Aorta (tissue), 5 donors: ENCODE results near the gene EXOC4. TPM values are rescaled to one million over a fixed set of nuclear protein-coding genes. Genes with fewer than 3 reads are reported as not detected.

Source experiments
- ATAC-seq: fragments of 200-7000 bp; cut with Tn5 transposase; one replicate; pipeline ENCODE4 v1.9.1; 2022; ENCODE audit warnings: moderate library complexity; ENCODE audit not compliant: low FRiP score
- DNase-seq, 2 donors: peaks; one replicate each; pipeline ENCODE4 v3.0.0-alpha.2; 2020
- H3K27ac ChIP-seq, 2 donors: one replicate each; pipeline ENCODE4 v1.5.1; 2013; ENCODE audit warnings: low read length in 2 of 2, mild to moderate bottlenecking in 2 of 2, moderate library complexity in 2 of 2, control low read depth in 1 of 2, inconsistent platforms in 1 of 2, low read depth in 1 of 2
- H3K27me3 ChIP-seq, 2 donors: one replicate each; pipeline ENCODE4 v1.6.1; 2013; ENCODE audit warnings: control low read depth in 1 of 2, low read length in 1 of 2, mild to moderate bottlenecking in 1 of 2, moderate library complexity in 1 of 2; ENCODE audit not compliant: insufficient read depth in 2 of 2, control insufficient read depth in 1 of 2
- H3K36me3 ChIP-seq, 2 donors: one replicate each; pipeline ENCODE4 v1.6.1; 2013; ENCODE audit warnings: control low read depth in 1 of 2, low read length in 1 of 2, mild to moderate bottlenecking in 1 of 2; ENCODE audit not compliant: insufficient read depth in 2 of 2, control insufficient read depth in 1 of 2
- H3K4me1 ChIP-seq, 2 donors: one replicate each; pipeline ENCODE4 v1.6.1; 2013; ENCODE audit warnings: low read length in 2 of 2, control low read depth in 1 of 2, mild to moderate bottlenecking in 1 of 2, moderate library complexity in 1 of 2; ENCODE audit not compliant: insufficient read depth in 2 of 2, control insufficient read depth in 1 of 2
- H3K4me3 ChIP-seq, 2 donors: one replicate each; pipeline ENCODE4 v1.5.1; 2013; ENCODE audit warnings: low read length in 2 of 2, control low read depth in 1 of 2, mild to moderate bottlenecking in 1 of 2
- H3K9me3 ChIP-seq: one replicate; pipeline ENCODE4 v1.6.1; 2013; ENCODE audit warnings: mild to moderate bottlenecking, low read length; ENCODE audit not compliant: control insufficient read depth
- WGBS, 2 donors: extraction: QIAGEN DNeasy Blood & Tissue Kit; methylation state at CpG; one replicate each; pipeline ENCODE4 v1.1.7; 2013; 5-methylcytosine and 5-hydroxymethylcytosine counted together
- intact Hi-C, 2 donors: fragments of 100-400 bp; cut with DNase I; formaldehyde crosslinking; loops; one replicate each; pipeline versions ENCODE4 v1.14.2 to v1.15.0; 2022
- polyA plus RNA-seq, 2 donors: library from polyadenylated mRNA; stranded (reverse); fragments of 200-250 nt; gene quantifications; one replicate each; pipeline ENCODE4 v1.2.3, GENCODE V29; 2013
- total RNA-seq, 2 donors: library from RNA; stranded (reverse); fragmentation: NEBNext Ultra II Directional; extraction: Animal tissue kit (Norgen Biotek cat#: 25700); gene quantifications; one replicate each; pipeline ENCODE4 v1.2.1, GENCODE V29; 2021
- donor health status: healthy with polysubstance abuse.
- donor health status: Bipolar disorder and iron deficiency.
- donor health status: DM: no; HTN: no; CAD: no.
- donor health status: DM: no; HTN: no; CAD: no.
- donor health status: DM: yes; HTN: yes; CAD: no.

Gene EXOC4
- total and polyA plus RNA-seq, 4 donors = 19.9 to 109 (median 45.9) TPM

GRCh38 chr7:134083766-134084487, 831.0 kb downstream of the EXOC4 start:
- DNase-seq = no peak
- H3K4me1 ChIP-seq = no peaks in the 10 kb centered on the region
- no peaks in the 10 kb centered on the region for H3K36me3 ChIP-seq
- H3K27me3 ChIP-seq = no peaks in the 10 kb centered on the region
- 80 to 87% methylated on average over 3 of the region's 3 CpGs for WGBS, 2 donors
- ATAC-seq = peak; percentile 46
- peaks cover under 1% of the 10 kb centered on the region for H3K9me3 ChIP-seq
- no peak overlapping the region for H3K27ac ChIP-seq
- no peak overlapping the region for H3K4me3 ChIP-seq
- intact Hi-C loops = no loop called here

- Histone ChIP-seq H3K4me3 (no peak overlapping the region), H3K36me3 (no peaks in the 10 kb centered on the region), H3K4me1 (no peaks in the 10 kb centered on the region), H3K27ac (no peak overlapping the region), H3K9me3 (no peaks in the 10 kb centered on the region), H3K27me3 (no peaks in the 10 kb centered on the region)
- no peak for ATAC-seq
- WGBS, 2 donors = 84 to 85% methylated on average over 3 of the region's 3 CpGs
- intact Hi-C loops = no loop called here
- DNase-seq = no peak
Observed at GRCh38 chr7:134084488-134085144, 831.7 kb downstream of the EXOC4 start.

GRCh38 chr7:134085311-134085710, 832.4 kb downstream of the EXOC4 start:
- no peaks in the 10 kb centered on the region for H3K9me3 ChIP-seq
- no peaks in the 10 kb centered on the region for H3K27me3 ChIP-seq
- no peaks in the 10 kb centered on the region for H3K36me3 ChIP-seq
- H3K4me1 ChIP-seq = no peaks in the 10 kb centered on the region
- no peak for DNase-seq
- no peak overlapping the region for H3K27ac ChIP-seq
- H3K4me3 ChIP-seq = no peak overlapping the region
- ATAC-seq = no peak
- intact Hi-C loops = no loop called here

GRCh38 chr7:134086998-134087735, 834.3 kb downstream of the EXOC4 start:
- intact Hi-C loops = no loop called here
- DNase-seq (no peak), ATAC-seq (no peak)
- H3K36me3 ChIP-seq = no peaks in the 10 kb centered on the region
- no peaks in the 10 kb centered on the region for H3K4me1 ChIP-seq
- no peaks in the 10 kb centered on the region for H3K9me3 ChIP-seq
- H3K27me3 ChIP-seq = no peaks in the 10 kb centered on the region
- no peak overlapping the region for H3K27ac ChIP-seq
- WGBS, 2 donors = 80 to 83% methylated on average over 2 of the region's 2 CpGs
- H3K4me3 ChIP-seq = no peak overlapping the region

GRCh38 chr7:134088199-134088598, 835.3 kb downstream of the EXOC4 start:
- H3K9me3 ChIP-seq = no peaks in the 10 kb centered on the region
- no peak overlapping the region for H3K27ac ChIP-seq
- intact Hi-C loops = no loop called here
- DNase-seq = no peak
- no peaks in the 10 kb centered on the region for H3K27me3 ChIP-seq
- H3K36me3 ChIP-seq = no peaks in the 10 kb centered on the region
- no peak overlapping the region for H3K4me3 ChIP-seq
- ATAC-seq = no peak
- H3K4me1 ChIP-seq = no peaks in the 10 kb centered on the region

- H3K36me3 ChIP-seq = no peaks in the 10 kb centered on the region
- H3K9me3 ChIP-seq = no peaks in the 10 kb centered on the region
- intact Hi-C loops = no loop called here
- DNase-seq (no peak), ATAC-seq (no peak)
- no peak overlapping the region for H3K4me3 ChIP-seq
- 75 to 79% methylated on average over 4 of the region's 4 CpGs for WGBS, 2 donors
- no peaks in the 10 kb centered on the region for H3K27me3 ChIP-seq
- no peaks in the 10 kb centered on the region for H3K4me1 ChIP-seq
- H3K27ac ChIP-seq = no peak overlapping the region
Observed at GRCh38 chr7:134089446-134089845, 836.6 kb downstream of the EXOC4 start.

GRCh38 chr7:134098072-134098471, 845.2 kb downstream of the EXOC4 start:
- ATAC-seq = no peak
- Histone ChIP-seq H3K4me1 (no peaks in the 10 kb centered on the region), H3K4me3 (no peak overlapping the region), H3K36me3 (no peaks in the 10 kb centered on the region), H3K27me3 (no peaks in the 10 kb centered on the region), H3K27ac (no peak overlapping the region), H3K9me3 (peaks cover 1% of the 10 kb centered on the region)
- WGBS, 2 donors = 73 to 82% methylated on average over 4 of the region's 4 CpGs
- no peak for DNase-seq
- intact Hi-C loops = no loop called here

- intact Hi-C loops = no loop called here
- H3K4me3 ChIP-seq = no peak overlapping the region
- 43 to 56% methylated on average over 3 of the region's 3 CpGs for WGBS, 2 donors
- ATAC-seq (no peak), DNase-seq (no peak)
- peaks cover 1% of the 10 kb centered on the region for H3K9me3 ChIP-seq
- no peak overlapping the region for H3K27ac ChIP-seq
- no peaks in the 10 kb centered on the region for H3K36me3 ChIP-seq
- no peaks in the 10 kb centered on the region for H3K27me3 ChIP-seq
- no peaks in the 10 kb centered on the region for H3K4me1 ChIP-seq
Observed at GRCh38 chr7:134101716-134102115, 848.8 kb downstream of the EXOC4 start.

- intact Hi-C loops = no loop called here
- Histone ChIP-seq H3K4me1 (no peaks in the 10 kb centered on the region), H3K9me3 (no peaks in the 10 kb centered on the region), H3K4me3 (no peak overlapping the region), H3K36me3 (no peaks in the 10 kb centered on the region), H3K27ac (no peak overlapping the region), H3K27me3 (no peaks in the 10 kb centered on the region)
- ATAC-seq (no peak), DNase-seq (no peak)
- WGBS, 2 donors = 96% methylated on average over 4 of the region's 4 CpGs
Observed at GRCh38 chr7:134104166-134104565, 851.3 kb downstream of the EXOC4 start.
